GM12892 (cell line): Measurements from ENCODE around the gene ENOX1.

Experiments used
- POLR2A ChIP-seq: IDR thresholded peaks from 2 replicates; pipeline ENCODE4 v1.6.1; 2011; ENCODE audit warnings: low read depth, low read length, control low read depth
- POLR2AphosphoS5 ChIP-seq: IDR thresholded peaks from 2 replicates; pipeline ENCODE4 v1.6.1; 2011; ENCODE audit warnings: low read depth, low read length, control low read depth

DNA sequence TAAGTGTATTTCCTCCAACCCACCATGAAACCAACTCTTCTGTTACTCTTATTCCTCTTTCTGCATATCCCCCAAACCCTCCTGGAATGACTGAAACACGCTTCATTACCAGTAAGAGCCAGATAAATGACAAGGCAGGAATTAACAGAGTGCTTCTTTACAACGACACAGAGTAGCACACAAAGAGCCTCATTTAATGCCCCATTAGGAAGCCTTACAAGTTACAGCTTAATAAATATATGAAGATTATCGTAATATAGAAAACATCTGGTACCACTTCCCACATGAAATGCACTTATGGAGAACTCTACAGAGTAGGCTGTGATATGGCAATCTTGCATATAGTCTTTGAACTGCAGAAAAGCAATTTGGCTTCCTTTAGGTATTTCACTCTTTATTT lies 116.8 kb downstream of the ENOX1 start:
- TF ChIP-seq POLR2A (no peak), POLR2AphosphoS5 (no peak)
